Stimulated activated effector memory CD8-positive, alpha-beta T cell treated with anti-CD3 and anti-CD28 coated beads, Interleukin-12 subunit alpha, Interleukin-12 subunit beta, amount 100 ng/mL, for 72 hours (primary cell): Measurements from ENCODE around the gene TCTN2.

Experiments used
- ATAC-seq: fragments of 150-1000 bp; cut with Tn5 transposase; 2 replicates; pipeline ENCODE4 v1.10.0; 2021
- DNase-seq, 2 donors: peaks; one replicate each; pipeline ENCODE4 v3.0.0; 2021 to 2022; ENCODE audit warnings: low spot score in 2 of 2
- H3K27ac Mint-ChIP-seq: one replicate; pipeline ENCODE4 v1.8.0; 2022; ENCODE audit warnings: mild to moderate bottlenecking, mixed read lengths
- H3K36me3 Mint-ChIP-seq: one replicate; pipeline ENCODE4 v1.8.0; 2022; ENCODE audit warnings: mild to moderate bottlenecking, mixed read lengths
- H3K4me1 Mint-ChIP-seq: one replicate; pipeline ENCODE4 v1.8.0; 2022; ENCODE audit warnings: mixed read lengths
- H3K4me3 Mint-ChIP-seq: one replicate; pipeline ENCODE4 v1.8.0; 2022; ENCODE audit warnings: mild to moderate bottlenecking, mixed read lengths
- H3K9me3 Mint-ChIP-seq: one replicate; pipeline ENCODE4 v1.8.0; 2022; ENCODE audit warnings: mixed read lengths

TCTN2 gene

DNA sequence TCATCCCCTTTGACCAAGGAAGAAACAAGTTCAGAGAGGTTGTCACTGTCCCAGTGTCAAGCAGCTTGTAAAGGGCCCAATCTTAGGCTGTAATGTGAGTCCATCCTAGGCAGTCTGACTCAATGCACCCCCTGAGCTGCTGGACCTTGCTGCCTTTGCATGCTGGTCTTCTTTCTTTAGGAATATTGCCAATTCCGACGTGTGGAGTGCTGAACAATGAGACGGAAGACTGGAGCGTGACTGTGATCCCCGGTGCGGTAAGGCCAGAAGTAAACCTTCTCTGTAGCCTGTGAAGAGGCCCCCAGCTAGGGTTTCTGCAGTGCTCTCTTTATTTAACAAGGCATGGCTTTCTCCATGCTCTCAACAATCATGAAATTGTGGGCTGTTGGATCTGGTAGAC is 963 bp downstream of the TCTN2 start:
- Mint-ChIP-seq H3K27ac (peak overlapping the region; percentile 45), H3K9me3 (no peaks in the 10 kb centered on the region), H3K36me3 (peaks cover 20% of the 10 kb centered on the region), H3K4me1 (peaks cover 11% of the 10 kb centered on the region), H3K4me3 (peak overlapping the region; percentile 81)
- ATAC-seq (no peak), DNase-seq (no peak)

GRCh38 chr12:123675436-123675835 is 4.5 kb downstream of the TCTN2 start:
- DNase-seq (no peak), ATAC-seq (no peak)
- Mint-ChIP-seq H3K9me3 (no peaks in the 10 kb centered on the region), H3K36me3 (peaks cover 25% of the 10 kb centered on the region), H3K4me1 (peaks cover 16% of the 10 kb centered on the region), H3K27ac (no peak overlapping the region), H3K4me3 (no peak overlapping the region)

- no peak overlapping the region for H3K27ac Mint-ChIP-seq
- H3K4me3 Mint-ChIP-seq, result no peak overlapping the region
- ATAC-seq (no peak), DNase-seq (no peak)
- H3K4me1 Mint-ChIP-seq, result peaks cover 10% of the 10 kb centered on the region
- H3K36me3 Mint-ChIP-seq, result peaks cover 38% of the 10 kb centered on the region
- H3K9me3 Mint-ChIP-seq, result no peaks in the 10 kb centered on the region
Observed at GRCh38 chr12:123676616-123677320, 5.9 kb downstream of the TCTN2 start.

DNA sequence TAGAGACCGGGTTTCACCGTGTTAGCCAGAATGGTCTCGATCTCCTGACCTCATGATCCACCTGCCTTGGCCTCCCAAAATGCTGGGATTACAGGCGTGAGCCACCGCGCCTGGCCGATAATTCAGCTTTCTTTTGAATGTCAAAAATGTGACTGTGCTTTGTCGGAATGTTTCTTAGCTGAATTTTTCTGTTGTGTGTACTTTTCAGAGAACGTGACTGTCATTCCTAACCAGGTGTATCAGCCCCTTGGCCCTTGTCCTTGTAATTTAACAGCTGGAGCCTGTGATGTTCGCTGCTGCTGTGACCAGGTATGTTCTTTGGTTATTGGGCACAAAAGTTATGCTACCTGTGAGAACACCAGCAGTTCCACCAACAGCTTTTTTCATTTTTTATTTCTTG is 8.1 kb downstream of the TCTN2 start:
- Mint-ChIP-seq H3K27ac (no peak overlapping the region), H3K4me3 (no peak overlapping the region), H3K9me3 (no peaks in the 10 kb centered on the region), H3K4me1 (peaks cover 4% of the 10 kb centered on the region), H3K36me3 (peaks cover 53% of the 10 kb centered on the region)
- DNase-seq (no peak), ATAC-seq (no peak)

- H3K27ac Mint-ChIP-seq, result no peak overlapping the region
Observed at GRCh38 chr12:123681605-123682004, 10.7 kb downstream of the TCTN2 start.

DNA sequence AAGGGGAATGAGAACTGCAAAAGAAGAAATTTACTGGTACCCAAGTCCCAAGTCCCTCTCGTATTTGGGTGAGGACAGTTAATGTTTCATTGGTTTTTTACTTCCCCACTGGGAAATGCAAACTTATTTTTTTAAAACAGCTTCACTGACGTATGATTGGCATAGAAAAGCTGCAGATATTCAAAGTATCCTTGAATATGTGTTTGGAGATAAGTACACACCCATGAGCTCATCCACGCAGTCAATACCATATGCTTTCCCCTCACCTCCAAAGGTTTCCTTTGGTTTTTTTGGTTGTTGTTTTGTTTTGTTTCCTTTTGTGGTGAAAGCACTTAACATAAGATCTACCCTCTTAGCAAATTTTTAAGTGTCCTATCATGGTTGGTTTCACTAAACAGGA is 13.1 kb downstream of the TCTN2 start:
- Mint-ChIP-seq H3K4me1 (no peaks in the 10 kb centered on the region), H3K27ac (no peak overlapping the region), H3K4me3 (no peak overlapping the region), H3K36me3 (peaks cover 52% of the 10 kb centered on the region), H3K9me3 (no peaks in the 10 kb centered on the region)
- ATAC-seq, result no peak
- no peak for DNase-seq

More at GRCh38 chr12:123681605-123682004, 10.7 kb downstream of the TCTN2 start:
- ATAC-seq, result no peak
- no peaks in the 10 kb centered on the region for H3K9me3 Mint-ChIP-seq
- no peak for DNase-seq
- peaks cover 4% of the 10 kb centered on the region for H3K4me1 Mint-ChIP-seq
- H3K4me3 Mint-ChIP-seq, result no peak overlapping the region
- peaks cover 39% of the 10 kb centered on the region for H3K36me3 Mint-ChIP-seq

DNA sequence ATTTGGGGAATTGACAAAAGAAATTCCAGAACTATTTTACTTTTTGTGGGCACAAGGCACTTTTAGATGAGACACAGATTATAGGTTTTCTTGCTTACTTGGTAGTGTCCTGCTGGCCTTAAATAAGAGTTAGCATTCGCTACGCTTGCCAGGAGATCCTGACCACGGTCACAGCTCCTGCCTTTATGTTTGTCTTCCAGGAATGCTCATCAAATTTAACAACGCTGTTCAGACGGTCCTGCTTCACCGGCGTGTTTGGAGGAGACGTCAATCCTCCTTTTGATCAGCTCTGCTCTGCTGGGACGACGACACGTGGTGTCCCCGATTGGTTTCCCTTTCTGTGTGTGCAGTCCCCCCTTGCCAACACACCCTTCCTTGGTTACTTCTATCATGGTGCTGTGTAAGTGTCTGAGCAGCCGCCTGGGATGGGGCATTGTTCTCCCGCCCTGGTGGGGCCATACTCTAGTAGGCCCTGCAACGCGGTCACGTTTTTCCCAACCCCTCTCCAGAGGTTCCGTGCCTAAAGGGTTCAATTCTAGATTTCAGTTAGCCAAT is 15.8 kb downstream of the TCTN2 start:
- DNase-seq (no peak), ATAC-seq (no peak)
- no peak overlapping the region for H3K27ac Mint-ChIP-seq
- H3K4me1 Mint-ChIP-seq, result no peaks in the 10 kb centered on the region
- H3K36me3 Mint-ChIP-seq, result peaks cover 47% of the 10 kb centered on the region
- no peaks in the 10 kb centered on the region for H3K9me3 Mint-ChIP-seq
- no peak overlapping the region for H3K4me3 Mint-ChIP-seq

- Mint-ChIP-seq H3K27ac (no peak overlapping the region), H3K36me3 (peaks cover 47% of the 10 kb centered on the region), H3K4me1 (no peaks in the 10 kb centered on the region), H3K4me3 (no peak overlapping the region), H3K9me3 (no peaks in the 10 kb centered on the region)
- ATAC-seq, result no peak
- DNase-seq, result no peak
Observed at GRCh38 chr12:123690191-123690840, 19.4 kb downstream of the TCTN2 start.

DNA sequence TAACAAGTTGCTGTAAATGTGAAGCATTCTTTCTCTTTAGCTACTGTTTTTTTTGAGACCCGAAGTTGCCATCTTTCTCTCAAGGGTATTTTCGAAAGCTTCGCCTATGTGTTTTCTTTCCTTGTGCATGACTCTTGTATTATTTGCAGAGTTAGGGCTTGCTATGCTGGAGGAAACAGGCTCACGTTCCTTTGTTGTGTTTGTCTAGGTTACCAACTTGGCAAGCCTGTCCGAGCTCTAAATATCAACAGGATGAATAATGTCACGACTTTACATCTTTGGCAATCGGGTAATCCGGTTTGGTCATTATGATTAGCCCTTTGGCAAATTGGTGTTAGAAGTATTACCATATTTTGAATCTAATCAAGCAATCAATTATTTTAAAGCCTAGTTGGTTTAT is 25.3 kb downstream of the TCTN2 start:
- ATAC-seq (no peak), DNase-seq (no peak)
- Mint-ChIP-seq H3K4me1 (no peaks in the 10 kb centered on the region), H3K27ac (no peak overlapping the region), H3K9me3 (no peaks in the 10 kb centered on the region), H3K36me3 (peaks cover 62% of the 10 kb centered on the region), H3K4me3 (no peak overlapping the region)

- H3K36me3 Mint-ChIP-seq, result peaks cover 60% of the 10 kb centered on the region
- H3K9me3 Mint-ChIP-seq, result no peaks in the 10 kb centered on the region
- no peak overlapping the region for H3K27ac Mint-ChIP-seq
- DNase-seq (no peak), ATAC-seq (no peak)
- H3K4me3 Mint-ChIP-seq, result no peak overlapping the region
- H3K4me1 Mint-ChIP-seq, result no peaks in the 10 kb centered on the region
Observed at GRCh38 chr12:123696646-123697045, 25.7 kb downstream of the TCTN2 start.

GRCh38 chr12:123705935-123706334 is 35.0 kb downstream of the TCTN2 start:
- ATAC-seq (peak; percentile 47), DNase-seq (no peak)
- H3K9me3 Mint-ChIP-seq, result no peaks in the 10 kb centered on the region
- H3K4me1 Mint-ChIP-seq, result peaks cover 3% of the 10 kb centered on the region
- H3K27ac Mint-ChIP-seq, result no peak overlapping the region
- H3K36me3 Mint-ChIP-seq, result peaks cover 17% of the 10 kb centered on the region
- H3K4me3 Mint-ChIP-seq, result no peak overlapping the region

- Mint-ChIP-seq H3K4me1 (peaks cover 7% of the 10 kb centered on the region), H3K9me3 (no peaks in the 10 kb centered on the region), H3K27ac (no peak overlapping the region), H3K36me3 (peaks cover 28% of the 10 kb centered on the region), H3K4me3 (no peak overlapping the region)
- DNase-seq, result no peak
- no peak for ATAC-seq
Observed at GRCh38 chr12:123707466-123707865, 36.6 kb downstream of the TCTN2 start.

GRCh38 chr12:123712780-123713319 is 41.9 kb downstream of the TCTN2 start:
- H3K27ac Mint-ChIP-seq, result peak overlapping the region; percentile 94

GRCh38 chr12:123713398-123713797 is 42.5 kb downstream of the TCTN2 start:
- ATAC-seq (no peak), DNase-seq (peak in 1 of 2 donors; percentile 65)
- H3K4me1 Mint-ChIP-seq, result peaks cover 37% of the 10 kb centered on the region
- peak overlapping the region; percentile 95 for H3K4me3 Mint-ChIP-seq
- H3K27ac Mint-ChIP-seq, result peak overlapping the region; percentile 94
- no peaks in the 10 kb centered on the region for H3K9me3 Mint-ChIP-seq
- peaks cover 64% of the 10 kb centered on the region for H3K36me3 Mint-ChIP-seq

More at GRCh38 chr12:123712780-123713319, 41.9 kb downstream of the TCTN2 start:
- Mint-ChIP-seq H3K36me3 (peaks cover 64% of the 10 kb centered on the region), H3K9me3 (no peaks in the 10 kb centered on the region), H3K4me3 (peak overlapping the region; percentile 95), H3K4me1 (peaks cover 37% of the 10 kb centered on the region)
- DNase-seq, result peak in 1 of 2 donors; percentile 58
- no peak for ATAC-seq

- ATAC-seq (peak; percentile 42), DNase-seq (peak in 1 of 2 donors; percentile 79)
Observed at GRCh38 chr12:123713823-123714585, 43.1 kb downstream of the TCTN2 start.

More at GRCh38 chr12:123713823-123714585, 43.1 kb downstream of the TCTN2 start:
- Mint-ChIP-seq H3K9me3 (no peaks in the 10 kb centered on the region), H3K4me3 (peak overlapping the region; percentile 95), H3K27ac (peak overlapping the region; percentile 94), H3K36me3 (peaks cover 69% of the 10 kb centered on the region), H3K4me1 (peaks cover 37% of the 10 kb centered on the region)
